ENCODE data around the gene SLC39A8.

The SLC39A8 gene

DNA sequence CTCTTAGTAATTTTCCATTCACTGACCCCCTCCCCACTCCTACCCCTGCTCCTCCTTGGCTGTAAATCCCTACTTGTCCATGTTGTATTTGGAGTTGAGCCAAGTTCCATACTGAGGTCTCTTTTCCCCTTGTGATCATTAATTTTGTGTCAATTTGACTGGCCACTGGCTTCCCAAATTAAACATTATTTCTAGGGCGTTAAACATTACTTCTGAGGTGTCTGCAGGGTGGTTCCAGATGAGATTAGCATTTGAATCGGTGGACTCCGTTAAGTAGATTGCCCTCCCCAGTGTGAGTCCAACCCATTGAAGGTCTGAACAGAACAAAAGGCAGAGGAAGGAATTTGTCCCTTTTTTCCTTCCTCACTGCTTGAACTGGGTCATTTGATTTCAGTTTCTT, 25.7 kb downstream of the SLC39A8 start:
- TF ChIP-seq, protein P1, sequence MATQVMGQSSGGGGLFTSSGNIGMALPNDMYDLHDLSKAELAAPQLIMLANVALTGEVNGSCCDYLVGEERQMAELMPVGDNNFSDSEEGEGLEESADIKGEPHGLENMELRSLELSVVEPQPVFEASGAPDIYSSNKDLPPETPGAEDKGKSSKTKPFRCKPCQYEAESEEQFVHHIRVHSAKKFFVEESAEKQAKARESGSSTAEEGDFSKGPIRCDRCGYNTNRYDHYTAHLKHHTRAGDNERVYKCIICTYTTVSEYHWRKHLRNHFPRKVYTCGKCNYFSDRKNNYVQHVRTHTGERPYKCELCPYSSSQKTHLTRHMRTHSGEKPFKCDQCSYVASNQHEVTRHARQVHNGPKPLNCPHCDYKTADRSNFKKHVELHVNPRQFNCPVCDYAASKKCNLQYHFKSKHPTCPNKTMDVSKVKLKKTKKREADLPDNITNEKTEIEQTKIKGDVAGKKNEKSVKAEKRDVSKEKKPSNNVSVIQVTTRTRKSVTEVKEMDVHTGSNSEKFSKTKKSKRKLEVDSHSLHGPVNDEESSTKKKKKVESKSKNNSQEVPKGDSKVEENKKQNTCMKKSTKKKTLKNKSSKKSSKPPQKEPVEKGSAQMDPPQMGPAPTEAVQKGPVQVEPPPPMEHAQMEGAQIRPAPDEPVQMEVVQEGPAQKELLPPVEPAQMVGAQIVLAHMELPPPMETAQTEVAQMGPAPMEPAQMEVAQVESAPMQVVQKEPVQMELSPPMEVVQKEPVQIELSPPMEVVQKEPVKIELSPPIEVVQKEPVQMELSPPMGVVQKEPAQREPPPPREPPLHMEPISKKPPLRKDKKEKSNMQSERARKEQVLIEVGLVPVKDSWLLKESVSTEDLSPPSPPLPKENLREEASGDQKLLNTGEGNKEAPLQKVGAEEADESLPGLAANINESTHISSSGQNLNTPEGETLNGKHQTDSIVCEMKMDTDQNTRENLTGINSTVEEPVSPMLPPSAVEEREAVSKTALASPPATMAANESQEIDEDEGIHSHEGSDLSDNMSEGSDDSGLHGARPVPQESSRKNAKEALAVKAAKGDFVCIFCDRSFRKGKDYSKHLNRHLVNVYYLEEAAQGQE (IDR thresholded peaks at IDR 0.05; ENCODE audit: insufficient replicate concordance, low read depth), result no peak
- TF ChIP-seq SPI1 (IDR thresholded peaks at IDR 0.05; ENCODE audit: borderline replicate concordance, low read depth), result no peak
- TF ChIP-seq, protein P2, sequence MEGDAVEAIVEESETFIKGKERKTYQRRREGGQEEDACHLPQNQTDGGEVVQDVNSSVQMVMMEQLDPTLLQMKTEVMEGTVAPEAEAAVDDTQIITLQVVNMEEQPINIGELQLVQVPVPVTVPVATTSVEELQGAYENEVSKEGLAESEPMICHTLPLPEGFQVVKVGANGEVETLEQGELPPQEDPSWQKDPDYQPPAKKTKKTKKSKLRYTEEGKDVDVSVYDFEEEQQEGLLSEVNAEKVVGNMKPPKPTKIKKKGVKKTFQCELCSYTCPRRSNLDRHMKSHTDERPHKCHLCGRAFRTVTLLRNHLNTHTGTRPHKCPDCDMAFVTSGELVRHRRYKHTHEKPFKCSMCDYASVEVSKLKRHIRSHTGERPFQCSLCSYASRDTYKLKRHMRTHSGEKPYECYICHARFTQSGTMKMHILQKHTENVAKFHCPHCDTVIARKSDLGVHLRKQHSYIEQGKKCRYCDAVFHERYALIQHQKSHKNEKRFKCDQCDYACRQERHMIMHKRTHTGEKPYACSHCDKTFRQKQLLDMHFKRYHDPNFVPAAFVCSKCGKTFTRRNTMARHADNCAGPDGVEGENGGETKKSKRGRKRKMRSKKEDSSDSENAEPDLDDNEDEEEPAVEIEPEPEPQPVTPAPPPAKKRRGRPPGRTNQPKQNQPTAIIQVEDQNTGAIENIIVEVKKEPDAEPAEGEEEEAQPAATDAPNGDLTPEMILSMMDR (IDR thresholded peaks at IDR 0.05; ENCODE audit: insufficient read depth, low read length), result no peak
- TF ChIP-seq GABPA (IDR thresholded peaks at IDR 0.05; ENCODE audit: low read depth), result no peak
- TF ChIP-seq POLR2AphosphoS5 (IDR thresholded peaks at IDR 0.05; ENCODE audit: low read depth), result no peak
- no peak for DNase-seq (ENCODE audit: low read depth in 1 of 2, low spot score in 1 of 2)
- no peak overlapping the region for H3K4me3 ChIP-seq (replicated peaks; ENCODE audit: insufficient read depth, low read length)
- no peaks in the 10 kb centered on the region for H3K27me3 ChIP-seq (ENCODE audit: insufficient read depth, poor library complexity, severe bottlenecking)
- H3K27ac ChIP-seq (replicated peaks), result no peak overlapping the region

DNA sequence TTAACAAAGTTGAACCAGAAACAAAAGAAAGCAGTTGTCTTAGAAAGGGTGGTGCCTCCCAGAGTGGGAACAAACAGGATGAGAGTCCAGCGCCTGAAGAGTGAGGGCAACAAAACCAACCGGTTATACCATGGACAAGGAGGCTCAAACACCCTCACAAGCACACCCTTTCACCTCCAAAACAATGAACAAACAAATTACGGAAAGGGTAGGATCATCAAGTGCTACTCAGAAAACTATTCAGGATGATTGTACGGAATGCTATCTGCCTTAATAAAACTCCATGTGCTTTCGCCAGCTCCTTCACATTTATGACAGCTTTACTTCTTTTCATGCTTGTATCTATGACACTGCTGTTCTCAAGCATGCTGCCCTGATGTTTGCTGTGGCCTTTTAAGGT, 26.8 kb downstream of the SLC39A8 start:
- Histone ChIP-seq H3K27me3 (ENCODE audit: insufficient read depth, poor library complexity, severe bottlenecking) (no peaks in the 10 kb centered on the region), H3K27ac (replicated peaks) (no peak overlapping the region), H3K4me3 (replicated peaks; ENCODE audit: insufficient read depth, low read length) (no peak overlapping the region)
- TF ChIP-seq POLR2AphosphoS5 (IDR thresholded peaks at IDR 0.05; ENCODE audit: low read depth) (no peak), SPI1 (IDR thresholded peaks at IDR 0.05; ENCODE audit: borderline replicate concordance, low read depth) (no peak), GABPA (IDR thresholded peaks at IDR 0.05; ENCODE audit: low read depth) (no peak)
- TF ChIP-seq, protein P1 (IDR thresholded peaks at IDR 0.05; ENCODE audit: insufficient replicate concordance, low read depth), result no peak
- TF ChIP-seq, protein P2 (IDR thresholded peaks at IDR 0.05; ENCODE audit: insufficient read depth, low read length), result no peak
- DNase-seq (ENCODE audit: low read depth in 1 of 2, low spot score in 1 of 2), result no peak

DNA sequence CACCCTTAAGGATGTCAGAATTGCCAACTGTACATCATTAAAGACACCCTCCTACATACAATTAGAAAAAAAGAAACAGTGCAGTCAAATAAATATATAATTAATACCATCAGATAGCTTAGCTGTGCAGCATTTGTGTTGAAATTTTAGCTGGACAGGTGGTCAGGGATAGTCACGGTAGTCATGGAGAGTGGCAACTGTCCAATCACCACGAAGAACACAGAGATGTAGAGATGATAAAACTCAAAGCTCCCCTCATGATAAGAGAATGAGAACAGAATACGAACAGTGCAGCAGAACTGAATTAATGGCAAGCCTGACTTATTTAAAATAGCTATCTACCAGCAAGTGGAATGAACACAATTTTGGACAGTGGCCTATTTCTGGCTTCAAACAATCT, 27.2 kb downstream of the SLC39A8 start:
- Histone ChIP-seq H3K4me3 (replicated peaks; ENCODE audit: insufficient read depth, low read length) (no peak overlapping the region), H3K27me3 (ENCODE audit: insufficient read depth, poor library complexity, severe bottlenecking) (no peaks in the 10 kb centered on the region), H3K27ac (replicated peaks) (no peak overlapping the region)
- TF ChIP-seq, protein P1 (IDR thresholded peaks at IDR 0.05; ENCODE audit: insufficient replicate concordance, low read depth), result no peak
- no peak for TF ChIP-seq POLR2AphosphoS5 (IDR thresholded peaks at IDR 0.05; ENCODE audit: low read depth)
- TF ChIP-seq SPI1 (IDR thresholded peaks at IDR 0.05; ENCODE audit: borderline replicate concordance, low read depth), result no peak
- TF ChIP-seq, protein P2 (IDR thresholded peaks at IDR 0.05; ENCODE audit: insufficient read depth, low read length), result no peak
- TF ChIP-seq GABPA (IDR thresholded peaks at IDR 0.05; ENCODE audit: low read depth), result no peak
- DNase-seq (ENCODE audit: low read depth in 1 of 2, low spot score in 1 of 2), result no peak

Data from HL-60 (cell line).